Esophagus squamous epithelium (tissue), 5 donors: Measurements from ENCODE around the gene RET. TPM values are rescaled to one million over a fixed set of nuclear protein-coding genes. Genes with fewer than 3 reads are reported as not detected.

Experiments used
- DNase-seq: peaks from one replicate; lab custom pipeline; 2025; lab: John Stamatoyannopoulos, UW
- H3K27ac ChIP-seq, 4 donors: fragments of 200-600 bp; sonication (generic); one replicate each; pipeline ENCODE4 v1.5.1; 2016 to 2019; ENCODE audit warnings: mild to moderate bottlenecking in 1 of 4
- H3K27me3 ChIP-seq, 4 donors: fragments of 200-600 bp; sonication (generic); 1 replicate in 3 of 4; 2 replicates in 1 of 4; pipeline versions ENCODE4 v1.5.1 to v1.6.0; 2017 to 2021; ENCODE audit warnings: antibody characterized with exemption in 1 of 4
- H3K36me3 ChIP-seq, 3 donors: fragments of 200-600 bp; sonication (generic); one replicate each; pipeline ENCODE4 v1.5.1; 2016 to 2019
- H3K4me1 ChIP-seq, 3 donors: fragments of 200-600 bp; sonication (generic); one replicate each; pipeline ENCODE4 v1.5.1; 2017 to 2019
- H3K4me3 ChIP-seq, 4 donors: fragments of 200-600 bp; sonication (generic); 1 replicate in 3 of 4; 2 replicates in 1 of 4; pipeline ENCODE4 v1.5.1; 2016 to 2019; ENCODE audit warnings: mild to moderate bottlenecking in 2 of 4, moderate library complexity in 1 of 4
- H3K9me3 ChIP-seq, 3 donors: fragments of 200-600 bp; sonication (generic); one replicate each; pipeline ENCODE4 v1.5.1; 2016 to 2019
- POLR2A ChIP-seq, 4 donors: fragments of 450-650 bp; IDR thresholded peaks; one replicate each; pipeline ENCODE4 v1.6.1; 2017; ENCODE audit warnings: antibody characterized with exemption in 4 of 4, mild to moderate bottlenecking in 4 of 4, moderate library complexity in 3 of 4
- WGBS, 2 donors: methylation state at CpG; one replicate each; pipeline ENCODE4 v1.1.5; 2018; 5-methylcytosine and 5-hydroxymethylcytosine counted together
- intact Hi-C: fragments of 100-400 bp; cut with DNase I; formaldehyde crosslinking; loops from one replicate; pipeline ENCODE4 v1.15.0; 2022
- total RNA-seq, 4 donors: library from RNA; depleted of rRNA; stranded (reverse); fragments of >200 nt; gene quantifications; one replicate each; pipeline ENCODE4 v1.1.0, GENCODE V29; 2016
- TF ChIP-seq, protein P1 (sequence below), 6 experiments: fragments of 450-650 bp in 4 of 6; fragments of 200-600 bp in 2 of 6; sonication (generic) in 2 of 6; IDR thresholded peaks; one replicate each; pipeline ENCODE4 v1.5.1; 2016 to 2019; ENCODE audit warnings: antibody characterized with exemption in 6 of 6, mild to moderate bottlenecking in 4 of 6, moderate library complexity in 4 of 6
- donor health status: DM: yes; HTN: yes; CAD: no.

Gene RET
- total RNA-seq, 4 donors from 2014 or later = 0.04 to 0.19 (median 0.11) TPM

DNA sequence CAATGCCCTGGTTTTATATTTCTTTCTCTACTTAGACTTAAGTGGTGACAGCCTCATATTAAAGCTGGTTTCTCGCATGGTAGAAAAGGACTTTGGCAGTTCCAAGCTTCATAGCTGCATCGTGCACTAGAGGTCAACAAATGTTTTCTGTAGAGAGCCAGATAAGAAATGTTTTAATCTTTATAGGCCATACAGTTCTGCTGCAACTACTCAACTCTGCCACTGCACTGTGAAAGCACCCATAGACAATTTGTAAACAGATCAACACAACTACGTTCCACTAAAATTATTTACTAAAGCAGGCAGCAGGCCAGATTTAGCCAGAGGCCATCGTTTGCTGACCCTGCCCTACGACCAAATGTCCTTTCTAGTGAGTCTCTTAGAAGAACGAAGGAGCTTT is 98.1 kb downstream of the RET start:
- TF ChIP-seq POLR2A (IDR thresholded peaks at IDR 0.05) = no peak
- Histone ChIP-seq H3K9me3 (no peaks in the 10 kb centered on the region), H3K27ac (no peak overlapping the region), H3K4me3 (no peak overlapping the region), H3K27me3 (no peaks in the 10 kb centered on the region), H3K4me1 (peaks cover 0 to 13% (median 0%) of the 10 kb centered on the region in 3 donors), H3K36me3 (peaks cover 0 to 90% (median 0%) of the 10 kb centered on the region in 3 donors)
- 84 to 91% methylated on average over 6 of the region's 6 CpGs for WGBS, 2 donors
- DNase-seq = no peak
- intact Hi-C loops = no loop called here

DNA sequence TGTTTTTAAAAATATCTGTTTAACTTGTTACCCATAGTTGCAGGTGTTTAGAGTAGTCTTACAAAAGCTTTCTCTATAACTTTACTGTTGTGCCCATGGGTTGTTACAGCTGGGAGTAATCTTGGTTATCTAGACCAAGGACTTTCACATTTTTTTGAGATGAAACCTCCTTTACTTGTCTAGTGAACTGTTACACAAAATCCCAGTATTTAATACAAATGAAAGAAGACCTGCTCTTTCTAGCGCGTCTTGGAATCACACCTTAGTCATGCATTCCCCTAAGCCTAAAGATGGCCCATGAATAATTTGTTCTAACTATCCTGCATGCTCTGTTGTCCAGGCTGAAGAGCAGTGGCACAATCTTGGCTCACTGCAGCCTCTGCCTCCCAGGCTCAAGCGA is 99.4 kb downstream of the RET start:
- Histone ChIP-seq H3K9me3 (no peaks in the 10 kb centered on the region), H3K36me3 (peaks cover 0 to 91% (median 0%) of the 10 kb centered on the region in 3 donors), H3K4me1 (peaks cover 0 to 13% (median 0%) of the 10 kb centered on the region in 3 donors), H3K27ac (no peak overlapping the region), H3K4me3 (no peak overlapping the region), H3K27me3 (no peaks in the 10 kb centered on the region)
- no peak for DNase-seq
- intact Hi-C loops = no loop called here
- WGBS, 2 donors = 91 to 100% methylated on average over 3 of the region's 3 CpGs
- TF ChIP-seq, protein P1, sequence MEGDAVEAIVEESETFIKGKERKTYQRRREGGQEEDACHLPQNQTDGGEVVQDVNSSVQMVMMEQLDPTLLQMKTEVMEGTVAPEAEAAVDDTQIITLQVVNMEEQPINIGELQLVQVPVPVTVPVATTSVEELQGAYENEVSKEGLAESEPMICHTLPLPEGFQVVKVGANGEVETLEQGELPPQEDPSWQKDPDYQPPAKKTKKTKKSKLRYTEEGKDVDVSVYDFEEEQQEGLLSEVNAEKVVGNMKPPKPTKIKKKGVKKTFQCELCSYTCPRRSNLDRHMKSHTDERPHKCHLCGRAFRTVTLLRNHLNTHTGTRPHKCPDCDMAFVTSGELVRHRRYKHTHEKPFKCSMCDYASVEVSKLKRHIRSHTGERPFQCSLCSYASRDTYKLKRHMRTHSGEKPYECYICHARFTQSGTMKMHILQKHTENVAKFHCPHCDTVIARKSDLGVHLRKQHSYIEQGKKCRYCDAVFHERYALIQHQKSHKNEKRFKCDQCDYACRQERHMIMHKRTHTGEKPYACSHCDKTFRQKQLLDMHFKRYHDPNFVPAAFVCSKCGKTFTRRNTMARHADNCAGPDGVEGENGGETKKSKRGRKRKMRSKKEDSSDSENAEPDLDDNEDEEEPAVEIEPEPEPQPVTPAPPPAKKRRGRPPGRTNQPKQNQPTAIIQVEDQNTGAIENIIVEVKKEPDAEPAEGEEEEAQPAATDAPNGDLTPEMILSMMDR (IDR thresholded peaks at IDR 0.05) = no peak
- TF ChIP-seq POLR2A (IDR thresholded peaks at IDR 0.05) = no peak

DNA sequence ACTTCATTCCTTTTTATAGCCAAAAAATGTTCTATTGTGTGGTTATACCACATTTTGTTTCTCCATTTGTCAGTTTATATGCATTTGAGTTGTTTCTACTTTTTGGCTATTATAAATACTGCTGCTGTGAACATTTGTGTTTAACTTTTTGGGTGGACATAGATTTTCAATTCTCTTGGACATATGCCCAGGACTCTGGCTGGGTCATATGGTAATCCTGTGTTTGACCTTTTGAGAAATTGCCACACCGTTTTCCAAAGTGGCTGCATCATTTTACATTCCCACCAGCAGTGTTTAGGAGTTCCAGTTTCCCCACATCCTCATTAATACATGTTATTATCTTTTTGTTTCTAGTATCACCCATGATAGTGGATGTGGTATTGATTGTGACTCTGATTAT is 100.7 kb downstream of the RET start:
- no peaks in the 10 kb centered on the region for H3K9me3 ChIP-seq
- peaks cover 0 to 3% (median 0%) of the 10 kb centered on the region in 3 donors for H3K4me1 ChIP-seq
- WGBS, 2 donors = 78 to 83% methylated on average over 1 of the region's 1 CpG
- H3K4me3 ChIP-seq = no peak overlapping the region
- intact Hi-C loops = no loop called here
- no peaks in the 10 kb centered on the region for H3K27me3 ChIP-seq
- DNase-seq = no peak
- no peak overlapping the region for H3K27ac ChIP-seq
- TF ChIP-seq, protein P1 (IDR thresholded peaks at IDR 0.05) = no peak
- TF ChIP-seq POLR2A (IDR thresholded peaks at IDR 0.05) = no peak
- H3K36me3 ChIP-seq = peaks cover 0 to 91% (median 0%) of the 10 kb centered on the region in 3 donors

Other genes with a start within 250 kb of the RET start
- 10 to 100 TPM in 1 of 4 donors, 1 to 10 TPM in 3; 2.8 to 18.5 (median 6.8) TPM for gene CSGALNACT2, start 61.4 kb downstream of the RET start, total RNA-seq
- 1 to 10 TPM in 3 of 4 donors, under 1 TPM in 1; 0.83 to 3.1 (median 2.7) TPM for gene RASGEF1A, start 190.0 kb downstream of the RET start, total RNA-seq